K562 (cell line): Measurements from ENCODE around the gene NADSYN1. TPM values are rescaled to one million over a fixed set of nuclear protein-coding genes. Genes with fewer than 3 reads are reported as not detected.

Source experiments
- ATAC-seq: fragments of 200-7000 bp; cut with Tn5 transposase; 3 replicates; pipeline ENCODE4 v1.9.1; 2020; ENCODE audit warnings: moderate library complexity
- BruUV-seq: library from RNA; stranded (reverse); fragments of 400-500 nt; replicated peaks from 2 replicates; lab custom pipeline; 2021; lab: Mats Ljungman, UMichigan
- CTCF ChIA-PET: fragments of 300-600 bp; formaldehyde crosslinking; extraction: SDS; loops from one replicate; lab custom pipeline; 2021; ENCODE audit warnings: low intra/inter-chr PET ratio; lab: Yijun Ruan, JAX
- POLR2A ChIA-PET: fragments of 300-600, 350-650 bp; sonication (Branson Sonifier 250); formaldehyde crosslinking; extraction: SDS; loops from one replicate; lab custom pipeline; 2021; ENCODE audit warnings: antibody characterized with exemption, inconsistent platforms; lab: Yijun Ruan, JAX
- DNase-seq, 4 experiments: peaks; one replicate each; pipeline versions ENCODE4 v3.0.0 to v3.0.0-alpha.2; 2011 to 2018; ENCODE audit warnings: low spot score in 3 of 4, mixed read lengths in 3 of 4; ENCODE audit errors: extremely low read depth in 1 of 4
- FAIRE-seq: peaks from 2 replicates; lab custom pipeline; 2011; peaks lifted over from hg19 to GRCh38; lab: Jason Lieb, UNC
- H2AFZ ChIP-seq: 2 replicates; pipeline ENCODE4 v1.6.0; 2011; ENCODE audit warnings: low read depth, low read length, control low read depth, inconsistent platforms
- H3K27ac ChIP-seq: fragments of 200-600 bp; 3 replicates; pipeline ENCODE4 v1.8.0; 2011; ENCODE audit warnings: low read depth, mild to moderate bottlenecking, control low read depth, inconsistent platforms, low read length, moderate library complexity, mixed read lengths; ENCODE audit errors: extremely low read depth
- H3K27me3 ChIP-seq, 2 experiments: fragments of 300-600 bp in 1 of 2; 2 replicates in 1 of 2; 3 replicates in 1 of 2; pipeline versions ENCODE4 v1.6.0 to v1.8.0; 2011; ENCODE audit warnings: inconsistent platforms in 2 of 2, low read length in 2 of 2, mild to moderate bottlenecking in 1 of 2, mixed read lengths in 1 of 2, moderate library complexity in 1 of 2; ENCODE audit not compliant: control insufficient read depth in 2 of 2, insufficient read depth in 2 of 2
- H3K36me3 ChIP-seq: fragments of 300-600 bp; 3 replicates; pipeline ENCODE4 v1.8.0; 2011; ENCODE audit warnings: mild to moderate bottlenecking, low read length, inconsistent platforms; ENCODE audit not compliant: control insufficient read depth, insufficient read depth
- H3K4me1 ChIP-seq, 2 experiments: fragments of 200-600 bp in 1 of 2; replicated peaks in 1 of 2; 2 replicates in 1 of 2; 3 replicates in 1 of 2; pipeline versions ENCODE4 v1.5.1 to v1.8.0; 2011; ENCODE audit warnings: inconsistent platforms in 2 of 2, low read length in 2 of 2, mild to moderate bottlenecking in 1 of 2, mixed read lengths in 1 of 2, moderate library complexity in 1 of 2; ENCODE audit not compliant: control insufficient read depth in 2 of 2, insufficient read depth in 2 of 2
- H3K4me2 ChIP-seq: 2 replicates; pipeline ENCODE4 v1.6.1; 2011; ENCODE audit warnings: low read length, control low read depth, inconsistent platforms, mixed read lengths; ENCODE audit not compliant: insufficient read depth
- H3K4me3 ChIP-seq: fragments of 200-600 bp; sonication (generic), shearing (Covaris generic); 2 replicates; pipeline ENCODE4 v1.5.1; 2016; ENCODE audit warnings: control low read depth, inconsistent platforms
- H3K79me2 ChIP-seq: fragments of 200-600 bp; 3 replicates; pipeline ENCODE4 v1.8.0; 2011; ENCODE audit warnings: low read length, inconsistent platforms; ENCODE audit not compliant: control insufficient read depth, insufficient read depth
- H3K9ac ChIP-seq, 2 experiments: 2 replicates each; pipeline versions ENCODE4 v1.6.0 to v1.6.1; 2011; ENCODE audit warnings: low read depth in 2 of 2, low read length in 2 of 2, control low read depth in 1 of 2, inconsistent platforms in 1 of 2, mild to moderate bottlenecking in 1 of 2, mixed read lengths in 1 of 2; ENCODE audit not compliant: insufficient read depth in 1 of 2
- H3K9me1 ChIP-seq: one replicate; pipeline ENCODE4 v1.6.0; 2011; ENCODE audit warnings: inconsistent platforms, mild to moderate bottlenecking, low read length, moderate library complexity; ENCODE audit not compliant: control insufficient read depth, insufficient read depth
- H3K9me3 ChIP-seq: replicated peaks from 2 replicates; pipeline ENCODE4 v1.5.1; 2011; ENCODE audit warnings: low read depth, low read length, inconsistent platforms; ENCODE audit not compliant: control insufficient read depth, insufficient read depth
- H4K20me1 ChIP-seq: replicated peaks from 2 replicates; pipeline ENCODE4 v1.6.1; 2011; ENCODE audit warnings: low read length, inconsistent platforms, mixed read lengths; ENCODE audit not compliant: control insufficient read depth, insufficient read depth
- DMBX1 ChIP-seq: fragments of 250-450 bp; sonication (Bioruptor Pico); IDR thresholded peaks from 2 replicates; pipeline ENCODE4 v1.8.0; 2022; ENCODE audit warnings: inconsistent platforms, mild to moderate bottlenecking, moderate library complexity, borderline replicate concordance
- GABPB1 ChIP-seq: sonication (generic); formaldehyde crosslinking; IDR thresholded peaks from 2 replicates; pipeline ENCODE4 v1.8.0; 2022; ENCODE audit warnings: mild to moderate bottlenecking, missing genetic modification reagents
- GABPB2 ChIP-seq: fragments of 250-450 bp; sonication (Bioruptor Pico); conservative IDR thresholded peaks from 2 replicates; pipeline ENCODE4 v1.5.1; 2021; ENCODE audit warnings: mild to moderate bottlenecking
- HDAC8 ChIP-seq: fragments of 450-650 bp; IDR thresholded peaks from 2 replicates; pipeline ENCODE4 v1.6.1; 2016; ENCODE audit warnings: mild to moderate bottlenecking, missing genetic modification characterization, moderate library complexity, missing compliant biosample characterization
- L3MBTL2 ChIP-seq: fragments of 450-650 bp; IDR thresholded peaks from 2 replicates; pipeline ENCODE4 v1.6.1; 2016; ENCODE audit warnings: mild to moderate bottlenecking, moderate library complexity
- MTA1 ChIP-seq: fragments of 450-650 bp; IDR thresholded peaks from 2 replicates; pipeline ENCODE4 v1.6.1; 2017; ENCODE audit warnings: borderline replicate concordance
- NFXL1 ChIP-seq: fragments of 450-650 bp; formaldehyde crosslinking; IDR thresholded peaks from 2 replicates; pipeline ENCODE4 v1.4.0; 2021; ENCODE audit warnings: mild to moderate bottlenecking
- POLR2G ChIP-seq: fragments of 200-400 bp; formaldehyde crosslinking; IDR thresholded peaks from 2 replicates; pipeline ENCODE4 v1.6.1; 2017; ENCODE audit warnings: low read depth, mild to moderate bottlenecking, antibody characterized with exemption, low read length, moderate library complexity
- ZNF324 ChIP-seq: fragments of 250-450 bp; sonication (Bioruptor Pico); IDR thresholded peaks from 2 replicates; pipeline ENCODE4 v1.4.0; 2020; ENCODE audit warnings: mild to moderate bottlenecking
- ZNF707 ChIP-seq: fragments of 250-450 bp; sonication (Bioruptor Pico); conservative IDR thresholded peaks from 2 replicates; pipeline ENCODE4 v1.8.0; 2022; ENCODE audit warnings: inconsistent platforms, mild to moderate bottlenecking, moderate library complexity
- WGBS: fragments of 100-300 bp; shearing (Covaris generic); methylation state at CpG from one replicate; pipeline ENCODE4 v1.1.6; 2016; ENCODE audit warnings: low coverage, mixed read lengths; ENCODE audit not compliant: insufficient coverage; ENCODE audit errors: missing lambda C conversion rate; 5-methylcytosine and 5-hydroxymethylcytosine counted together
- in situ Hi-C: fragments of 300-500 bp; cut with MboI; formaldehyde crosslinking; loops from 4 replicates; pipeline ENCODE4 v1.15.0; 2018; ENCODE audit warnings: inconsistent platforms, mixed read lengths
- intact Hi-C: fragments of 100-400 bp; cut with micrococcal nuclease; formaldehyde crosslinking; loops from 2 replicates; pipeline ENCODE4 v1.14.2; 2022
- polyA plus RNA-seq, 8 experiments: library from polyadenylated mRNA; depleted of rRNA in 4 of 8; stranded (reverse) in 5 of 8; unstranded in 3 of 8; fragments of >200 nt; fragmentation: Nextera tagmentation in 2 of 8; fragmentation: Illumina TruSeq in 1 of 8; extraction: Ambion mirVana in 2 of 8; extraction: Trizol in 1 of 8; gene quantifications; 2 replicates each; pipeline versions ENCODE4 v1.2.1 to v1.2.3, GENCODE V29; 2011 to 2014; ENCODE audit warnings: inconsistent platforms in 1 of 8, missing spikeins in 1 of 8
- total RNA-seq, 7 experiments: library from RNA; depleted of rRNA in 6 of 7; stranded (reverse); fragments of >200 nt in 6 of 7; fragmentation: Illumina TruSeq in 2 of 7; extraction: Trizol in 2 of 7; gene quantifications; 2 replicates each; pipeline versions ENCODE4 v1.2.1 to v1.2.3, GENCODE V29; 2011 to 2021; ENCODE audit warnings: low replicate concordance in 1 of 7
- TF ChIP-seq, protein P1 (sequence below), 2 experiments: fragments of 250-450 bp in 1 of 2; fragments of 450-650 bp in 1 of 2; sonication (Bioruptor Pico) in 1 of 2; IDR thresholded peaks; 2 replicates each; pipeline versions ENCODE4 v1.6.1 to v1.8.0; 2016 to 2021; ENCODE audit warnings: mild to moderate bottlenecking in 2 of 2, moderate library complexity in 2 of 2, missing compliant biosample characterization in 1 of 2, missing genetic modification characterization in 1 of 2
- TF ChIP-seq, protein P2 (sequence below): IDR thresholded peaks from 3 replicates; pipeline ENCODE4 v1.6.1; 2011; ENCODE audit warnings: borderline replicate concordance, mild to moderate bottlenecking; ENCODE audit not compliant: insufficient read length, insufficient read depth
- TF ChIP-seq, protein P3 (sequence below), 3 experiments: IDR thresholded peaks in 2 of 3; conservative IDR thresholded peaks in 1 of 3; 2 replicates each; pipeline ENCODE4 v1.5.1; 2011 to 2012; ENCODE audit warnings: low read length in 3 of 3, mild to moderate bottlenecking in 3 of 3, control low read depth in 2 of 3, improper control_type of control experiment in 1 of 3, inconsistent platforms in 1 of 3, low read depth in 1 of 3, mixed read lengths in 1 of 3, moderate library complexity in 1 of 3; ENCODE audit not compliant: insufficient read depth in 2 of 3

The NADSYN1 gene
- total and polyA plus RNA-seq, 9 of the 15 experiments (the other 6 are each of a cell fraction or from before 2014, with no cell fraction given), result 12.7 to 57.3 (median 42.1) TPM

DNA sequence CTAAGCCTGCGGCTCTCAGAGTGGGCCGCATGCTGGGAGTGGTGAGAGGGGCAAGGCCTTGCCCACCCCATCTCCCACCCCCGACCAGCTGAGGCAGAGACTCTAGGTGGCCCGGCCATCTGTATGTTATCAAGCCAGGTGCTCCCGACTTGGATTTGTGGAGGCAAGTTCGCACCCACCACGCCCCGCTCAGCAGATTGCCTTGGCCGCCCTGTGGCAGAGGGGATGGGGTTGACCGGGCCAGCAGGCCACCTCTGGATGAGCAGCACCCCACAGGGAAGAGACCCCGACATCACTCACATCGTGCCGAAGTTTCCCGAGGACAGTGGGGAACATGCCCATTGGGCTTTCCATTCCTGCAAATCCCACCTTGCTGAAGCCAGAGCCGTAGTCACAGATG, 45.6 kb upstream of the NADSYN1 start:
- no peaks in the 10 kb centered on the region; the same call in 1 of the 2 replicates for H4K20me1 ChIP-seq
- FAIRE-seq, result no peak
- TF ChIP-seq GABPB1 (no peak), ZNF707 (CRISPR knock-in tag) (no peak), L3MBTL2 (no peak)
- TF ChIP-seq, all 486 proteins: peak for 0
- WGBS, result 4% methylated on average over 14 of the region's 15 CpGs
- no peak overlapping the region for H3K27ac ChIP-seq
- H2AFZ ChIP-seq, result no peak overlapping the region
- no peak overlapping the region for H3K4me2 ChIP-seq
- no peaks in the 10 kb centered on the region for H3K9me3 ChIP-seq
- H3K4me3 ChIP-seq, result no peak overlapping the region
- DNase-seq, result no peak
- POLR2A ChIA-PET, result no interaction called here
- BruUV-seq, result no TSS peak
- no peak overlapping the region for H3K9ac ChIP-seq
- H3K27me3 ChIP-seq, result peaks cover 15 to 48% of the 10 kb centered on the region in 2 experiments
- intact Hi-C loops (no loop called here), in situ Hi-C loops (no loop called here)
- no peaks in the 10 kb centered on the region for H3K79me2 ChIP-seq
- no peaks in the 10 kb centered on the region for H3K9me1 ChIP-seq
- no peaks in the 10 kb centered on the region for H3K36me3 ChIP-seq
- CTCF ChIA-PET, result no interaction called here
- H3K4me1 ChIP-seq, result no peaks in the 10 kb centered on the region
- ATAC-seq, result no peak

DNA sequence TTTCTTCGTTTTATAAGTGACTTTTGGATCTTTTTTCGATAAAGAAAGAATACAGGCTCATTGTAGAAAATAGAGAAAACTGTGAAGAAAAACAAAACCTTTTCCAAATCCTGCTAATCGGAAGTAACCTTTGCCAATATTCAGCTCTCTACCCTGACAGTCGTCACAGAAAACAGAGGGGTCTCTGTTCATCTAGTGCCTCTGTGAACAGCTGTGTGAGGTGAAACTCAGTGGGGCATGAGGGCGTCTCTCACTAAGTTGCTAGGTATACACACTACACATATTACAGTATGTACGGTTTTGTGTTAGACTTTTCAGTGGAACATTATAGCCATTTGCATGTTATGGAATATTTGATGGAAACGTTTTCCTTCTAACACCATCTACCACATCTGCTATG, 44.2 kb upstream of the NADSYN1 start:
- intact Hi-C loops (no loop called here), in situ Hi-C loops (no loop called here)
- Histone ChIP-seq H3K27ac (no peak overlapping the region), H3K9ac (no peak overlapping the region), H3K27me3 (peaks cover 15 to 41% of the 10 kb centered on the region in 2 experiments), H3K36me3 (no peaks in the 10 kb centered on the region), H3K4me1 (no peaks in the 10 kb centered on the region), H3K4me3 (no peak overlapping the region), H3K9me1 (no peaks in the 10 kb centered on the region), H3K9me3 (no peaks in the 10 kb centered on the region), H3K79me2 (no peaks in the 10 kb centered on the region), H4K20me1 (no peaks in the 10 kb centered on the region; the same call in 1 of the 2 replicates), H3K4me2 (no peak overlapping the region), H2AFZ (no peak overlapping the region)
- POLR2A ChIA-PET, result no interaction called here
- CTCF ChIA-PET, result no interaction called here
- no TSS peak for BruUV-seq
- FAIRE-seq (no peak), ATAC-seq (no peak), DNase-seq (no peak)
- 1% methylated on average over 7 of the region's 7 CpGs for WGBS
- no peak for TF ChIP-seq DMBX1 (CRISPR knock-in tag)
- TF ChIP-seq, protein P1, sequence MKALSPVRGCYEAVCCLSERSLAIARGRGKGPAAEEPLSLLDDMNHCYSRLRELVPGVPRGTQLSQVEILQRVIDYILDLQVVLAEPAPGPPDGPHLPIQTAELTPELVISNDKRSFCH (CRISPR knock-in tag; IDR thresholded peaks at IDR 0.05), result no peak
- TF ChIP-seq, protein P1 (tag; IDR thresholded peaks at IDR 0.05), result no peak
- no peak for TF ChIP-seq NFXL1 (CRISPR knock-in tag)
- TF ChIP-seq, protein P2, sequence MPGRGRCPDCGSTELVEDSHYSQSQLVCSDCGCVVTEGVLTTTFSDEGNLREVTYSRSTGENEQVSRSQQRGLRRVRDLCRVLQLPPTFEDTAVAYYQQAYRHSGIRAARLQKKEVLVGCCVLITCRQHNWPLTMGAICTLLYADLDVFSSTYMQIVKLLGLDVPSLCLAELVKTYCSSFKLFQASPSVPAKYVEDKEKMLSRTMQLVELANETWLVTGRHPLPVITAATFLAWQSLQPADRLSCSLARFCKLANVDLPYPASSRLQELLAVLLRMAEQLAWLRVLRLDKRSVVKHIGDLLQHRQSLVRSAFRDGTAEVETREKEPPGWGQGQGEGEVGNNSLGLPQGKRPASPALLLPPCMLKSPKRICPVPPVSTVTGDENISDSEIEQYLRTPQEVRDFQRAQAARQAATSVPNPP, result no peak
- no peak for TF ChIP-seq HDAC8 (tag)
- TF ChIP-seq GABPB2 (CRISPR knock-in tag), result no peak
- no peak for TF ChIP-seq MTA1
- TF ChIP-seq, protein P3, sequence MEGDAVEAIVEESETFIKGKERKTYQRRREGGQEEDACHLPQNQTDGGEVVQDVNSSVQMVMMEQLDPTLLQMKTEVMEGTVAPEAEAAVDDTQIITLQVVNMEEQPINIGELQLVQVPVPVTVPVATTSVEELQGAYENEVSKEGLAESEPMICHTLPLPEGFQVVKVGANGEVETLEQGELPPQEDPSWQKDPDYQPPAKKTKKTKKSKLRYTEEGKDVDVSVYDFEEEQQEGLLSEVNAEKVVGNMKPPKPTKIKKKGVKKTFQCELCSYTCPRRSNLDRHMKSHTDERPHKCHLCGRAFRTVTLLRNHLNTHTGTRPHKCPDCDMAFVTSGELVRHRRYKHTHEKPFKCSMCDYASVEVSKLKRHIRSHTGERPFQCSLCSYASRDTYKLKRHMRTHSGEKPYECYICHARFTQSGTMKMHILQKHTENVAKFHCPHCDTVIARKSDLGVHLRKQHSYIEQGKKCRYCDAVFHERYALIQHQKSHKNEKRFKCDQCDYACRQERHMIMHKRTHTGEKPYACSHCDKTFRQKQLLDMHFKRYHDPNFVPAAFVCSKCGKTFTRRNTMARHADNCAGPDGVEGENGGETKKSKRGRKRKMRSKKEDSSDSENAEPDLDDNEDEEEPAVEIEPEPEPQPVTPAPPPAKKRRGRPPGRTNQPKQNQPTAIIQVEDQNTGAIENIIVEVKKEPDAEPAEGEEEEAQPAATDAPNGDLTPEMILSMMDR (IDR thresholded peaks at IDR 0.05 in 2 of 3, conservative IDR thresholded peaks at IDR 0.05 in 1 of 3; ENCODE audit: insufficient read depth in 2 of 3, low read depth in 1 of 3, low read length in 3 of 3), result no peak
- TF ChIP-seq ZNF324 (CRISPR knock-in tag), result no peak
- no peak for TF ChIP-seq POLR2G
